Neuronal stem cell (in vitro differentiated cells): ENCODE results near the gene ZNF33B.
A peak's percentile ranks its signal among the peaks of the same experiment; 100 is the strongest.

Experiments
- DNase-seq: peaks from one replicate; pipeline ENCODE4 v3.0.0-alpha.2; 2013; ENCODE audit warnings: low spot score
- H2AFZ ChIP-seq: one replicate; pipeline ENCODE4 v1.6.1; 2013; ENCODE audit warnings: mild to moderate bottlenecking, low read length, inconsistent platforms
- H2AK5ac ChIP-seq: 2 replicates; pipeline ENCODE4 v1.6.1; 2013; ENCODE audit warnings: low read depth, mild to moderate bottlenecking, inconsistent platforms, low read length, moderate library complexity, mixed read lengths
- H2BK120ac ChIP-seq: 2 replicates; pipeline ENCODE4 v1.6.1; 2013; ENCODE audit warnings: low read depth, mild to moderate bottlenecking, inconsistent platforms, low read length, moderate library complexity, mixed read lengths
- H2BK12ac ChIP-seq: one replicate; pipeline ENCODE4 v1.6.1; 2013; ENCODE audit warnings: low read length, inconsistent platforms
- H2BK15ac ChIP-seq: 2 replicates; pipeline ENCODE4 v1.6.1; 2013; ENCODE audit warnings: mild to moderate bottlenecking, low read length, inconsistent platforms, mixed read lengths
- H2BK5ac ChIP-seq: one replicate; pipeline ENCODE4 v1.6.1; 2013; ENCODE audit warnings: inconsistent platforms, mild to moderate bottlenecking, low read length, moderate library complexity
- H3K14ac ChIP-seq: one replicate; pipeline ENCODE4 v1.6.1; 2013; ENCODE audit warnings: low read length, inconsistent platforms
- H3K18ac ChIP-seq: 2 replicates; pipeline ENCODE4 v1.6.1; 2013; ENCODE audit warnings: low read length, inconsistent platforms
- H3K23ac ChIP-seq: 2 replicates; pipeline ENCODE4 v1.6.1; 2013; ENCODE audit warnings: low read depth, mild to moderate bottlenecking, mixed read lengths, low read length, inconsistent platforms; ENCODE audit not compliant: poor library complexity
- H3K27ac ChIP-seq: replicated peaks from 3 replicates; pipeline ENCODE4 v1.5.1; 2013; ENCODE audit warnings: low read length, inconsistent platforms
- H3K27me3 ChIP-seq, 3 experiments: 2 replicates each; pipeline ENCODE4 v1.6.1; 2013; ENCODE audit warnings: low read length in 3 of 3, mild to moderate bottlenecking in 2 of 3, inconsistent platforms in 1 of 3, low read depth in 1 of 3, mixed read lengths in 1 of 3, moderate library complexity in 1 of 3; ENCODE audit not compliant: control insufficient read depth in 3 of 3, insufficient read depth in 3 of 3
- H3K36me3 ChIP-seq, 2 donors: replicated peaks in 1 of 2; 2 replicates each; pipeline ENCODE4 v1.6.1; 2013; ENCODE audit warnings: low read length in 2 of 2; ENCODE audit not compliant: control insufficient read depth in 2 of 2, insufficient read depth in 2 of 2
- H3K4ac ChIP-seq: 2 replicates; pipeline ENCODE4 v1.6.1; 2013; ENCODE audit warnings: inconsistent platforms, mild to moderate bottlenecking, low read length, moderate library complexity
- H3K4me1 ChIP-seq, 2 donors: 1 replicate in 1 of 2; 2 replicates in 1 of 2; pipeline ENCODE4 v1.6.1; 2013; ENCODE audit warnings: low read length in 2 of 2, low read depth in 1 of 2; ENCODE audit not compliant: control insufficient read depth in 2 of 2, insufficient read depth in 1 of 2
- H3K4me2 ChIP-seq: one replicate; pipeline ENCODE4 v1.6.1; 2013; ENCODE audit warnings: mild to moderate bottlenecking, low read length, inconsistent platforms; ENCODE audit not compliant: insufficient read depth, poor library complexity, severe bottlenecking
- H3K4me3 ChIP-seq, 2 donors: 2 replicates each; pipeline ENCODE4 v1.5.1; 2013; ENCODE audit warnings: low read length in 2 of 2, mild to moderate bottlenecking in 2 of 2, inconsistent platforms in 1 of 2, moderate library complexity in 1 of 2
- H3K79me1 ChIP-seq: one replicate; pipeline ENCODE4 v1.6.1; 2013; ENCODE audit warnings: low read depth, mild to moderate bottlenecking, inconsistent platforms, low read length, moderate library complexity
- H3K9ac ChIP-seq: one replicate; pipeline ENCODE4 v1.6.1; 2013; ENCODE audit warnings: mild to moderate bottlenecking, low read depth, low read length, inconsistent platforms; ENCODE audit not compliant: poor library complexity
- H3K9me3 ChIP-seq, 2 donors: replicated peaks in 1 of 2; 2 replicates each; pipeline versions ENCODE3 to v1.6.1; 2013; ENCODE audit warnings: low read length in 2 of 2, mild to moderate bottlenecking in 2 of 2, inconsistent platforms in 1 of 2, low read depth in 1 of 2, mixed read lengths in 1 of 2, moderate library complexity in 1 of 2; ENCODE audit not compliant: control insufficient read depth in 2 of 2, insufficient read depth in 1 of 2
- H4K8ac ChIP-seq: one replicate; pipeline ENCODE4 v1.6.1; 2013; ENCODE audit warnings: low read depth, mild to moderate bottlenecking, inconsistent platforms, low read length, moderate library complexity
- H4K91ac ChIP-seq: one replicate; pipeline ENCODE4 v1.6.1; 2013; ENCODE audit warnings: low read length, low read depth, mild to moderate bottlenecking, inconsistent platforms; ENCODE audit not compliant: poor library complexity
- WGBS, 2 donors: extraction: QIAGEN DNeasy Blood & Tissue Kit; methylation state at CpG; one replicate each; pipeline ENCODE4 v1.1.7; 2013; ENCODE audit warnings: missing lambda C conversion rate in 2 of 2, mixed read lengths in 1 of 2; ENCODE audit not compliant: insufficient read length in 2 of 2, insufficient replicate concordance in 1 of 2; ENCODE audit errors: extremely low coverage in 2 of 2; 5-methylcytosine and 5-hydroxymethylcytosine counted together

Gene ZNF33B

DNA sequence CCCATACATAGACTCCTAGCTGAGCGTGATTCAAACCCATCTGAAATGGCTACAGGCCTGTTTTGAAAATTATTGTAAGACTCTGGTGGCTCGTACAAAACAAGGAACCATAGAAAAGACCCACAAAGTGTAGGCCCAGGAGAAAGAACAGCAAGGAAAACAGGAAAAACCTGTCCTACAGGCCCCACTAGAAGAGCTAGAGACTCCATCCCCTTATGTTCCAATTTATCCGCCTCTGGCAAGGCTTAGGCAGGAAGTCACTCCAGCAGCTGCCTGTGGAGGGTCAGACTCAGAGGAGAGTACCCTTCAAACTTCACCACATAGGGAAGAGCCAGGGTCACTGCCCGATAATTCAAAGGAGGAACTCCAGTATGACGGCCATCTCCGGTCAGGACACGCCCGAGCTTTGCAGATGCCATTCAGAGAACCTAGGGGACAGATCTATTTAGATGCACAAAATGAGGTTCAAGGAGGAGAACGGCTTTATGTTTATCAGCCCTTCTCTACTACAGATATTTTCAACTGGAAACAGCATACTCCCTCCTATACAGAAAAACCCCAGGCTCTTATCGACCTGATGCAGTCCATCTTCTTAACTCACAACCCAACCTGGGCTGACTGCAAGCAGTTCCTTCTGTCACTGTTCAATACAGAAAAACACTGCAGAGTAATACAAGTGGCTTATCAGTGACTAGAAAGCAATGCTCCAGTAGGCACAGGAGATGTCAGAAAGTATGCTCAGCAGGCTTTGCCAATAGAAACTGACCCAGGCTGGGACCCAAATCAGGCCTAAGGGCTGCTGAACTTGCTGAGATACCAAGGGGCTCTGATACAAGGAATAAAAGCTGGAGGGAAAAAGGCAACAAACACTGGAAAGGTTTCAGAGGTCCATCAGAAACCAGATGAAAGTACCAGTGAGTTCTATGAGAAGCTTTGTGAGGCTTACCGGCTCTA lies 8.6 kb upstream of the ZNF33B start:
- no peak overlapping the region for H2BK5ac ChIP-seq
- H2AFZ ChIP-seq: no peak overlapping the region
- no peaks in the 10 kb centered on the region for H3K79me1 ChIP-seq
- no peak overlapping the region for H3K9ac ChIP-seq
- no peaks in the 10 kb centered on the region for H3K36me3 ChIP-seq
- H3K4me1 ChIP-seq: no peaks in the 10 kb centered on the region
- no peak overlapping the region for H2BK12ac ChIP-seq
- no peak for DNase-seq
- H3K4me3 ChIP-seq: no peak overlapping the region
- H3K23ac ChIP-seq: no peak overlapping the region
- WGBS, 2 donors: no CpG with 5 or more reads among the region's 11 CpGs
- no peak overlapping the region for H2BK15ac ChIP-seq
- H4K91ac ChIP-seq: no peak overlapping the region
- H3K18ac ChIP-seq: no peak overlapping the region
- no peak overlapping the region for H2AK5ac ChIP-seq
- H4K8ac ChIP-seq: no peak overlapping the region
- no peak overlapping the region for H3K4me2 ChIP-seq
- H3K9me3 ChIP-seq: peaks cover 0 to 11% of the 10 kb centered on the region in 2 donors
- H3K14ac ChIP-seq: no peak overlapping the region
- no peak overlapping the region for H3K4ac ChIP-seq
- no peak overlapping the region for H2BK120ac ChIP-seq
- H3K27ac ChIP-seq: no peak overlapping the region
- H3K27me3 ChIP-seq: peaks cover 0 to 24% (median 0%) of the 10 kb centered on the region in 3 experiments

DNA sequence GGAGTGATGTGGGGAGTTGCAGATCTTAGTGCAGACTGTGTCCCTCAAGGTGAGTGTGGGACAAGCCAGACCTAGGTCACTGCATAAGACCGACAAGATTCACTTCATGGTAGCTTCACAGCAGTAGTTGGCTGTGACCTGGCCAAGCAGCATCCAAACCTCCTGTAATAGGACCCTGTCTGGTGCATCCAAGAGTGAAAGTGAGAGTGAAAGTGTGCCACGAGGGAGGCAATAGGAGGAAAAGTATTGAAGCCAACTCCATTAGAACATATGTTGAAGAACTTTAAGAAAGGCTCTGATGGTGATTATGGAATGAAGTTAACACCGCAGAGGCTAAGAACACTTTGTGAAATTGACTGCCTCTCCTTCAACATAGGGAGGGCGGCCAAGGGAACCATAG lies 7.8 kb upstream of the ZNF33B start:
- Histone ChIP-seq H3K18ac (no peak overlapping the region), H3K4me2 (no peak overlapping the region), H3K79me1 (no peaks in the 10 kb centered on the region)

GRCh38 chr10:42645516-42645915 lies 7.1 kb upstream of the ZNF33B start:
- no peak overlapping the region for H4K8ac ChIP-seq
- no peak overlapping the region for H4K91ac ChIP-seq
- no peak overlapping the region for H3K27ac ChIP-seq
- peaks cover 0 to 24% (median 0%) of the 10 kb centered on the region in 3 experiments for H3K27me3 ChIP-seq
- no peaks in the 10 kb centered on the region for H3K4me1 ChIP-seq
- no peaks in the 10 kb centered on the region for H3K79me1 ChIP-seq
- H2BK120ac ChIP-seq: no peak overlapping the region
- H3K14ac ChIP-seq: no peak overlapping the region
- H2BK5ac ChIP-seq: no peak overlapping the region
- no CpG with 5 or more reads among the region's 12 CpGs for WGBS, 2 donors
- no peak overlapping the region for H3K9ac ChIP-seq
- no peak for DNase-seq
- peaks cover 0 to 5% of the 10 kb centered on the region in 2 donors for H3K9me3 ChIP-seq
- no peak overlapping the region for H3K4ac ChIP-seq
- H2AFZ ChIP-seq: no peak overlapping the region
- no peak overlapping the region for H3K23ac ChIP-seq
- H2BK15ac ChIP-seq: no peak overlapping the region
- peak overlapping the region in 1 of 2 donors; percentile 22 for H3K4me3 ChIP-seq
- no peak overlapping the region for H2AK5ac ChIP-seq
- H3K36me3 ChIP-seq: no peaks in the 10 kb centered on the region
- no peak overlapping the region for H3K18ac ChIP-seq
- no peak overlapping the region for H2BK12ac ChIP-seq
- H3K4me2 ChIP-seq: no peak overlapping the region

More for the DNA sequence above, 7.8 kb upstream of the ZNF33B start:
- Histone ChIP-seq H3K27ac (no peak overlapping the region), H3K4me3 (no peak overlapping the region), H3K14ac (no peak overlapping the region), H3K9me3 (peaks cover 0 to 8% of the 10 kb centered on the region in 2 donors), H4K91ac (no peak overlapping the region), H3K23ac (no peak overlapping the region), H2BK5ac (no peak overlapping the region), H3K4me1 (no peaks in the 10 kb centered on the region), H2AFZ (no peak overlapping the region), H2BK15ac (no peak overlapping the region), H2AK5ac (no peak overlapping the region), H4K8ac (no peak overlapping the region), H2BK120ac (no peak overlapping the region), H3K9ac (no peak overlapping the region), H3K4ac (no peak overlapping the region), H2BK12ac (no peak overlapping the region), H3K36me3 (no peaks in the 10 kb centered on the region), H3K27me3 (peaks cover 0 to 24% (median 0%) of the 10 kb centered on the region in 3 experiments)
- DNase-seq: no peak
- no CpG with 5 or more reads among the region's 4 CpGs for WGBS, 2 donors

DNA sequence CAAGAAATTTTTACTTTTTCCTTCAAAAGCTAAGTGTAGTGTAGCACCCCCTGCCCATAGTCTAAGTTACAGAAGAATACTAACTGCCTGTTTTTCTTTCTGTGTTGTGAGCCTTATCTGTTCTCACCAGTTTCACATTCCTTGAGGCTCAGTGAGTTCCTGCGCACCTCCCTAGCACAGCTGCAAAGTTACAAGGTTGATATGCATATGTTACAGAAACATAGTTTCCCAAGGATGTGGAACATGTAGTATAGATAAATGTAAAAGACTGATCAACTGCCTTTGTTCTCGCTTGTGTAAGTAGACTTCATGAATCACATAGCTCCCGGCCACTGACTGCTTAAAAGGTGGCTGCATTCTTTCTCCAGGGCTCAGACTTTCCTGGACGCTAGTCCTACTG lies 6.7 kb upstream of the ZNF33B start:
- no peak for DNase-seq
- Histone ChIP-seq H3K9ac (no peak overlapping the region), H3K4me3 (no peak overlapping the region), H3K4ac (no peak overlapping the region), H2AK5ac (no peak overlapping the region), H2AFZ (no peak overlapping the region), H2BK12ac (no peak overlapping the region), H3K18ac (no peak overlapping the region), H2BK15ac (no peak overlapping the region), H4K8ac (no peak overlapping the region), H3K27ac (no peak overlapping the region), H3K4me2 (no peak overlapping the region), H3K79me1 (no peaks in the 10 kb centered on the region), H2BK5ac (no peak overlapping the region), H3K9me3 (peaks cover 0 to 5% of the 10 kb centered on the region in 2 donors), H3K23ac (no peak overlapping the region), H3K36me3 (no peaks in the 10 kb centered on the region), H2BK120ac (no peak overlapping the region), H3K27me3 (peaks cover 0 to 24% (median 0%) of the 10 kb centered on the region in 3 experiments), H4K91ac (no peak overlapping the region), H3K4me1 (no peaks in the 10 kb centered on the region), H3K14ac (no peak overlapping the region)
- no CpG with 5 or more reads among the region's 4 CpGs for WGBS, 2 donors
